ENCODE measurements around the gene OR52I2. TPM values are rescaled to one million over a fixed set of nuclear protein-coding genes. Genes with fewer than 3 reads are reported as not detected.

OR52I2 gene
- total RNA-seq, 4 donors from 2014 or later = not detected

DNA sequence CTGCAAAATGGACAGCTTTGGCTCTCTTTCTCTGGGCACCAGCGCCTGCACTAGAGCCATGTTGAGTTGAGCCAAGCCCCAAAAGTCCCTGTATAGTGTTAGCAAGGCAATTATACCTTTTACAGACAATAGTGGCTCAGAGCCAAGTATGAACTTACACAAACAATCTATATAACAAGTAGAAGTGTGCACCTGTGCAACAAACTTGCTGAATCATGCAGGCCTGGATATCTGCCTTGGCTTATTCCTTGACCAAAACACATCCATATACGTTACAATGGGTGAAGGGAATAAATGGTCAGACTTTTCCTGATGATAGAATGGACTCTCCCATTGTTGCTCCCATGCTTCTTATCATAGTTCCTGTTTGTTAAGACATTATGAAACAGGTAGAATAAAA lies 3.8 kb upstream of the OR52I2 start:
- ATAC-seq (ENCODE audit: low FRiP score) = no peak
- DNase-seq (ENCODE audit: low spot score) = no peak
- TF ChIP-seq, protein P1, sequence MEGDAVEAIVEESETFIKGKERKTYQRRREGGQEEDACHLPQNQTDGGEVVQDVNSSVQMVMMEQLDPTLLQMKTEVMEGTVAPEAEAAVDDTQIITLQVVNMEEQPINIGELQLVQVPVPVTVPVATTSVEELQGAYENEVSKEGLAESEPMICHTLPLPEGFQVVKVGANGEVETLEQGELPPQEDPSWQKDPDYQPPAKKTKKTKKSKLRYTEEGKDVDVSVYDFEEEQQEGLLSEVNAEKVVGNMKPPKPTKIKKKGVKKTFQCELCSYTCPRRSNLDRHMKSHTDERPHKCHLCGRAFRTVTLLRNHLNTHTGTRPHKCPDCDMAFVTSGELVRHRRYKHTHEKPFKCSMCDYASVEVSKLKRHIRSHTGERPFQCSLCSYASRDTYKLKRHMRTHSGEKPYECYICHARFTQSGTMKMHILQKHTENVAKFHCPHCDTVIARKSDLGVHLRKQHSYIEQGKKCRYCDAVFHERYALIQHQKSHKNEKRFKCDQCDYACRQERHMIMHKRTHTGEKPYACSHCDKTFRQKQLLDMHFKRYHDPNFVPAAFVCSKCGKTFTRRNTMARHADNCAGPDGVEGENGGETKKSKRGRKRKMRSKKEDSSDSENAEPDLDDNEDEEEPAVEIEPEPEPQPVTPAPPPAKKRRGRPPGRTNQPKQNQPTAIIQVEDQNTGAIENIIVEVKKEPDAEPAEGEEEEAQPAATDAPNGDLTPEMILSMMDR (IDR thresholded peaks at IDR 0.05) = no peak

DNA sequence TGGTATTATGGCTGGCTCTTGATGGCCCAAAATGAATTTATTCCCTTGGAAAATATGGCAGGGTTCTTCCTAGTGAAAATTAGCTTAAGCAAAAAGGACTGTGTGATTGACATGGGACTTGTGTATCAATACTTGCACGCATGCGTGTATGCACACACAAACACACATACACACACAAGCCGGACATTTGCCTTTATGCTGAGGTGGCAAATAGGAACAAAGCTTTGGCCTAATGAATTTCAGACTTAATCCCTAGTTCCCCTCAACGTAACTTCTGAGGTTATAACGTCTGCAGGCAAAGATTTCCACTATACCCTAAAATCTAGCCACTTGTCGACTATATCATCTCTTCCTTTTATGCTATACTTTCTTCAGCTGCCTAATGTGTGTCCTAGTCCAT lies 2.9 kb upstream of the OR52I2 start:
- TF ChIP-seq, protein P1 (IDR thresholded peaks at IDR 0.05) = no peak
- DNase-seq (ENCODE audit: low spot score) = no peak
- no peak for ATAC-seq (ENCODE audit: low FRiP score)

DNA sequence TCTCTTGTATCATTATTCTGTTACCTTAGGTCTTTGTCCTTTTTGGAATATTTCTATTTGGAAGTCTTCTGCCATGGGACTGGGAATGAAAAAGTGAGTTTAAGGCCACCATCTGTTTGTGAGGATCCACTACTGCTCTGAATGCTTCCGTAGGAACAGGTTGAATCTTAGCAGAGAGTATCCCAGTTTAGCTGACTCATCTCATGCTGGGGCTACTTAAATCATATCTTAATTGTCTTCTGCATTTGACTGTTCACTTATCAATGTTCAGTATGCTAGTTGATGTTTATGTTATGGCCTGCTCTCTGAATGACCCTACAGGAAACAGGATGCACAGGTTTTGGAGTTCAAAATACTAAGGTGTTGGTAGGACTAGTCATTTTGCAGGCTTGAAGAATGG lies 1.4 kb upstream of the OR52I2 start:
- TF ChIP-seq, protein P1 (IDR thresholded peaks at IDR 0.05) = no peak

DNA sequence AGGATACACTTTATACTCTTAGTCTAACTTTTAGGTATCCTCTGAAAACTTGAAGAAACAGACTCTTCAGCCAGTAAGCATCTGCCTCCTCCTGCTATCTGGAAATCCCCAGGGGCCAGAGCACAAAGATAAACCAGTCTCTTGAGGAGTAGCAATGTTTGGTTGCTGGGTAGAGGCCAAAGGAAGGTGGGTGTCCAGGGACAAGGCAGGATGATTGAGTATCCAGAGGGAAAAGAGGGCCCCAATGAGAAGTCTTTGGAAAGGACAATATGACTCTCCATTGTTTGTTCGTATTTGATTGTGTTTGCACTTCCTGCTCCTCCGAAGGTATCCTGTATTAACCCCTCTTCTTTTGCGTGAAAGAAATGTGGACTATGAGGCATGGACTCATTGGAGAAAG lies 7.5 kb downstream of the OR52I2 start:
- TF ChIP-seq, protein P1 (IDR thresholded peaks at IDR 0.05) = no peak
- ATAC-seq (ENCODE audit: low FRiP score) = no peak
- DNase-seq (ENCODE audit: low spot score) = no peak

More for the DNA sequence above, 1.4 kb upstream of the OR52I2 start:
- ATAC-seq (ENCODE audit: low FRiP score) = no peak
- no peak for DNase-seq (ENCODE audit: low spot score)

DNA sequence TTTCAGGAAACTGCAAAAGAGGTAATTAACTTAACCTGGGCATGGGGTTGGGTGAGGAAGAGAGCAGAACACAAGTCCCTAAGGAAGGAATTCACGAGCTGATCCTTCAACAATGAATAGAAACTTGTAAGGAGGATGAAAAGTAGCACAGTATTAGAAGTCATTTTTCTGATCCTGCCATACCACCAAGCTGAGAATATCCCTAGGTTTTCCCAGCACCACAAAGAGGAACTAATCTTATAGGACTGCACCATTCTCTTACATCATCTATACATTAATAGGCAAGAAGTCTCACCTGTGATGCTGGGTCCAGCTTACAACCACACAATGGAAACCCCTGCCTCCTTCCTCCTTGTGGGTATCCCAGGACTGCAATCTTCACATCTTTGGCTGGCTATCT lies 12.2 kb downstream of the OR52I2 start, which contains the start of gene OR52I1:
OR52I1 (plus strand) TSS at position 301 of the 400 bp plus-strand sequence; CDS start at position 301, 0 bp downstream.
- no peak for ATAC-seq (ENCODE audit: low FRiP score)
- no peak for DNase-seq (ENCODE audit: low spot score)
- TF ChIP-seq, protein P1 (IDR thresholded peaks at IDR 0.05) = no peak

DNA sequence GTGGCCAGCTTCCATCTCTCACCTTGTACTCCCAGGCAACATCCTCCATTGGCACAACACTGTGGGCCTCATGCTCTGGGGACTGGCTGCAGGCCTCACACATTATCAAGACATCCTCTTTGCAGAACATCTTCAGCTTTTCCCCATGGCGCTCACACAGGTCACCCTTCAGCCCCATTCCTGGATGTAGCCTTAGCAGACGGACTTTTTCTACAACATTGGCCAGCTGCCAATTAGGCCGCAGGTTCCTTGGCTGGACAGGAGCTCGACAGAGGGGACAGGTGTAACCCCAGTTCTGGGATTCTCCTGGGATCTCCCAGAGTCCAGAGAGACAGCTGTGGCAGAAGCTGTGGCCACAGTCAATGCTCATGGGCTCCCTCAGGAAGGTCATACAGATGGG lies 23.5 kb downstream of the OR52I2 start:
- TF ChIP-seq, protein P1 (IDR thresholded peaks at IDR 0.05) = no peak
- DNase-seq (ENCODE audit: low spot score) (no peak), ATAC-seq (ENCODE audit: low FRiP score) (no peak)

DNA sequence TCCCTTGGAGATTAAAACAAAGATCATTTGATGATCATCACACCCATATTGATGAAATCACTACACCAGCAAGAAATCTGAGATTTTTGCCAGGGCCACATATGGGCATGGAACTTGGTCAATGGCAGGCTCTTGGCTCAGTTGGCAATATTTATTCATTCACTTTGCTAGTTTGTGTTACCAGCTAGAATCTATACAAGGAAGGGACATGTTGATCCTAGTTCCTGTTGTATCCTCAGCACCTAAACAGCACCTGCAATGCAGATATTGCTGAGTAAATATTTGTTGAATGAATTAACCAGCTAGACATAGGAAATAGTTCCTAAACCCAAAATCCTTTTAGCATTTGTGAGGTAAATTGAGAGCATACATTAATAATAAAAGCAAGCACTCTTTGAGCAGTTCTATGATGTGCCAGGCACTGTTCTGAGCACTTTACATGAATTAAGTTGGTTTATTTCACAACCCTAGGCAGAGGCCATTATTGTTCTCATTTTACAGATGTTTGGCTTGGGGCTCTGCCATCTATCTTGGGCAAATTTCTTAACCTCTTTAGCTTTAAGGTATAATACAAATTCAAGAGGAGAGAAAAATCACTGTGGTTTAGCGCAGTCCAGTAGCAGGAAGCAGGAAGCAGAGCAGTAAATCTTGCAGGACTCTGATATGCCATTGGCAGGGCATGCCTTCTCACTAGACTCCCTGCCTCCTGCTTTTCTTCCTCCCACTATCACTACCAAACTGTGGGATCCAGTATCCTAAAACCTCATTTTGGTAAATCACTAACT lies 24.9 kb downstream of the OR52I2 start:
- DNase-seq (ENCODE audit: low spot score) (no peak), ATAC-seq (ENCODE audit: low FRiP score) (no peak)
- TF ChIP-seq, protein P1 (IDR thresholded peaks at IDR 0.05) = no peak

Data from omental fat pad (tissue), 4 donors.